HCT116 (cell line): Measurements from ENCODE around the gene DDX39A. TPM values are rescaled to one million over a fixed set of nuclear protein-coding genes. Genes with fewer than 3 reads are reported as not detected.
"Not testable (repeated sequence)": the region's sequence is repeated elsewhere in the genome, so short reads cannot be mapped to it uniquely, and the experiment has no call there.

Source experiments
- ATAC-seq: fragments of 200-7000 bp; cut with Tn5 transposase; 2 replicates; pipeline ENCODE4 v1.9.1; 2020; ENCODE audit warnings: mild to moderate bottlenecking, moderate library complexity
- BruUV-seq: library from RNA; stranded (reverse); fragments of 400-500 nt; replicated peaks from 2 replicates; lab custom pipeline; 2021; lab: Mats Ljungman, UMichigan
- CTCF ChIA-PET: fragments of 300-600 bp; sonication (Branson Sonifier 250); formaldehyde crosslinking; loops from one replicate; lab custom pipeline; 2021; ENCODE audit warnings: antibody characterized with exemption; lab: Charles Lee
- POLR2A ChIA-PET: fragments of 300-600, 350-600 bp; sonication (Branson Sonifier 250); formaldehyde crosslinking; loops from one replicate; lab custom pipeline; 2021; ENCODE audit warnings: antibody characterized with exemption; lab: Charles Lee
- RAD21 ChIA-PET, 2 experiments: fragments of 300-600 bp; sonication (Branson Sonifier 250); formaldehyde crosslinking; loops; one replicate each; lab custom pipeline; 2023; ENCODE audit warnings: low total read pairs in 2 of 2; ENCODE audit not compliant: uncharacterized antibody in 2 of 2, unreplicated experiment in 2 of 2, low non-redundant PET in 1 of 2; lab: Charles Lee
- DNase-seq: peaks from one replicate; pipeline ENCODE4 v3.0.0-alpha.2; 2010; ENCODE audit warnings: low read depth, low spot score
- H2AFZ ChIP-seq: fragments of 200-600 bp; shearing (Covaris generic), sonication (generic); 2 replicates; pipeline ENCODE4 v1.6.1; 2017; ENCODE audit warnings: low read depth, mixed run types, mixed read lengths, antibody characterized with exemption, low read length; ENCODE audit not compliant: poor library complexity, severe bottlenecking
- H3K27ac ChIP-seq: 2 replicates; pipeline ENCODE4 v1.5.1; 2012; ENCODE audit warnings: low read depth, low read length
- H3K27me3 ChIP-seq: fragments of 200-600 bp; sonication (generic); 2 replicates; pipeline ENCODE4 v1.6.1; 2016; ENCODE audit warnings: mixed run types, low read length, mixed read lengths; ENCODE audit not compliant: insufficient read depth
- H3K36me3 ChIP-seq, 2 experiments: fragments of 200-500 bp in 1 of 2; fragments of 200-600 bp in 1 of 2; sonication (Bioruptor generic) in 1 of 2; sonication (generic) in 1 of 2; 2 replicates each; pipeline versions ENCODE4 v1.5.1 to v1.6.1; 2014 to 2016; ENCODE audit warnings: low read length in 2 of 2, inconsistent platforms in 1 of 2, mixed read lengths in 1 of 2, mixed run types in 1 of 2; ENCODE audit not compliant: insufficient read depth in 2 of 2, control insufficient read depth in 1 of 2
- H3K4me1 ChIP-seq, 2 experiments: fragments of 200-600 bp in 1 of 2; sonication (generic) in 1 of 2; 2 replicates each; pipeline versions ENCODE4 v1.5.1 to v1.6.1; 2012 to 2017; ENCODE audit warnings: low read length in 2 of 2, inconsistent platforms in 1 of 2, mild to moderate bottlenecking in 1 of 2, mixed read lengths in 1 of 2, mixed run types in 1 of 2, moderate library complexity in 1 of 2; ENCODE audit not compliant: insufficient read depth in 2 of 2, control insufficient read depth in 1 of 2
- H3K4me2 ChIP-seq: fragments of 200-600 bp; sonication (generic); 2 replicates; pipeline ENCODE4 v1.6.1; 2017; ENCODE audit warnings: mixed run types, low read length, mixed read lengths
- H3K4me3 ChIP-seq, 2 experiments: fragments of 200-600 bp in 1 of 2; sonication (generic) in 1 of 2; replicated peaks in 1 of 2; 2 replicates each; pipeline ENCODE4 v1.5.1; 2011 to 2016; ENCODE audit warnings: low read length in 2 of 2, control low read depth in 1 of 2, low read depth in 1 of 2, mild to moderate bottlenecking in 1 of 2, mixed read lengths in 1 of 2, mixed run types in 1 of 2
- H3K79me2 ChIP-seq: fragments of 200-600 bp; sonication (generic); 2 replicates; pipeline ENCODE4 v1.6.1; 2017; ENCODE audit warnings: mild to moderate bottlenecking, mixed run types, low read length, moderate library complexity, mixed read lengths; ENCODE audit not compliant: insufficient read depth
- H3K9ac ChIP-seq: fragments of 200-600 bp; sonication (generic); 2 replicates; pipeline ENCODE4 v1.6.1; 2016; ENCODE audit warnings: low read length, mixed read lengths
- H3K9me2 ChIP-seq: fragments of 200-600 bp; sonication (generic), shearing (Covaris generic); 2 replicates; pipeline ENCODE4 v1.6.1; 2017; ENCODE audit warnings: mixed run types, mild to moderate bottlenecking, moderate library complexity; ENCODE audit not compliant: insufficient read depth
- H3K9me3 ChIP-seq, 2 experiments: fragments of 200-500 bp in 1 of 2; fragments of 200-600 bp in 1 of 2; sonication (Bioruptor generic) in 1 of 2; sonication (generic) in 1 of 2; 2 replicates each; pipeline ENCODE4 v1.6.1; 2014 to 2017; ENCODE audit warnings: low read length in 2 of 2, mixed read lengths in 2 of 2, inconsistent platforms in 1 of 2, low read depth in 1 of 2, mild to moderate bottlenecking in 1 of 2, mixed run types in 1 of 2, moderate library complexity in 1 of 2; ENCODE audit not compliant: control insufficient read depth in 1 of 2, insufficient read depth in 1 of 2
- H4K20me1 ChIP-seq: fragments of 200-600 bp; sonication (generic), shearing (Covaris generic); 2 replicates; pipeline ENCODE4 v1.6.1; 2017; ENCODE audit warnings: mixed run types, mild to moderate bottlenecking, moderate library complexity; ENCODE audit not compliant: insufficient read depth
- ATF3 ChIP-seq: IDR thresholded peaks from 2 replicates; pipeline ENCODE4 v1.6.1; 2012
- EGR1 ChIP-seq: IDR thresholded peaks from 2 replicates; pipeline ENCODE4 v1.6.1; 2012; ENCODE audit warnings: low read depth
- ELF1 ChIP-seq: IDR thresholded peaks from 2 replicates; pipeline ENCODE4 v1.6.1; 2012; ENCODE audit warnings: low read depth, borderline replicate concordance
- POLR2A ChIP-seq: IDR thresholded peaks from 2 replicates; pipeline ENCODE4 v1.7.0; 2011; ENCODE audit warnings: borderline replicate concordance; ENCODE audit not compliant: insufficient read depth, insufficient read length; ENCODE audit errors: extremely low read depth
- TCF7L2 ChIP-seq: IDR thresholded peaks from 2 replicates; pipeline ENCODE4 v1.7.0; 2011; ENCODE audit warnings: borderline replicate concordance, inconsistent platforms; ENCODE audit not compliant: insufficient read depth, insufficient read length; ENCODE audit errors: extremely low read depth
- ZBTB33 ChIP-seq: IDR thresholded peaks from 2 replicates; pipeline ENCODE4 v1.6.1; 2011; ENCODE audit warnings: mild to moderate bottlenecking, low read length, moderate library complexity; ENCODE audit not compliant: insufficient replicate concordance; ENCODE audit errors: extremely low read depth
- intact Hi-C: fragments of 100-400 bp; cut with micrococcal nuclease; formaldehyde crosslinking; loops from 2 replicates; pipeline ENCODE4 v1.10.0; 2022
- total RNA-seq: library from RNA; stranded (reverse); gene quantifications from one replicate; pipeline ENCODE4 v1.2.1, GENCODE V29; 2021; ENCODE audit not compliant: unreplicated experiment

Gene DDX39A
- total RNA-seq, 1 experiment from 2014 or later, result 152 TPM

GRCh38 chr19:14375582-14376291 lies 43.4 kb downstream of the DDX39A start:
- Histone ChIP-seq H3K4me2 (no peak overlapping the region), H3K9me2 (no peaks in the 10 kb centered on the region), H3K4me3 (no peak overlapping the region), H2AFZ (peak overlapping the region; percentile 45), H3K36me3 (no peaks in the 10 kb centered on the region), H3K27ac (no peak overlapping the region)
- intact Hi-C loops, result no loop called here
- DNase-seq, result no peak
- ATAC-seq, result no peak
- TF ChIP-seq ELF1 (no peak), POLR2A (no peak), TCF7L2 (no peak), ZBTB33 (no peak), EGR1 (no peak)
- TF ChIP-seq, all 23 proteins: peak for 0
- Histone ChIP-seq H4K20me1 (no peaks in the 10 kb centered on the region), H3K27me3 (no peaks in the 10 kb centered on the region), H3K4me1 (peaks cover 23 to 40% of the 10 kb centered on the region in 2 experiments), H3K9ac (no peak overlapping the region), H3K9me3 (no peaks in the 10 kb centered on the region), H3K79me2 (no peaks in the 10 kb centered on the region; the same call in 1 of the 2 replicates)
- POLR2A ChIA-PET, result interaction anchor here (1.5 kb wide), 1 partner anchor 9 kb away, joined by 6 read pairs; no protein-coding TSS in a partner anchor
- CTCF ChIA-PET, result interaction anchor here (0.6 to 1.1 kb wide), 2 partner anchors 11 to 1142 kb away, joined by 3 read pairs; no protein-coding TSS in a partner anchor
- RAD21 ChIA-PET, result no interaction called here
- BruUV-seq, result no TSS peak

- no peak for DNase-seq
- no peak for ATAC-seq
- no peaks in the 10 kb centered on the region for H3K79me2 ChIP-seq
- H3K27me3 ChIP-seq, result no peaks in the 10 kb centered on the region
- H3K9ac ChIP-seq, result no peak overlapping the region
- POLR2A ChIA-PET, result interaction anchor here (1.5 kb wide), 1 partner anchor 9 kb away, joined by 6 read pairs; no protein-coding TSS in a partner anchor
- H3K4me2 ChIP-seq, result no peak overlapping the region
- H2AFZ ChIP-seq, result no peak overlapping the region
- intact Hi-C loops, result no loop called here
- no peak for TF ChIP-seq ATF3
- TF ChIP-seq, all 23 proteins: peak for 0
- no TSS peak for BruUV-seq
- Histone ChIP-seq H3K4me3 (no peak overlapping the region), H3K4me1 (peaks cover 17 to 36% of the 10 kb centered on the region in 2 experiments), H3K9me3 (no peaks in the 10 kb centered on the region), H3K36me3 (no peaks in the 10 kb centered on the region), H3K27ac (no peak overlapping the region), H4K20me1 (no peaks in the 10 kb centered on the region), H3K9me2 (no peaks in the 10 kb centered on the region)
- RAD21 ChIA-PET, result no interaction called here
- CTCF ChIA-PET, result interaction anchor here (0.9 to 1.1 kb wide), 2 partner anchors 11 to 27 kb away, joined by 3 read pairs; no protein-coding TSS in a partner anchor
Measured at GRCh38 chr19:14375055-14375581, 44.0 kb downstream of the DDX39A start.

- H3K4me2 ChIP-seq, BruUV-seq, H3K9ac ChIP-seq, H4K20me1 ChIP-seq, H3K27ac ChIP-seq, DNase-seq, H3K9me3 ChIP-seq, intact Hi-C loops, H3K27me3 ChIP-seq, H2AFZ ChIP-seq, H3K36me3 ChIP-seq, ATAC-seq, RAD21 ChIA-PET, H3K9me2 ChIP-seq, H3K79me2 ChIP-seq, H3K4me3 ChIP-seq: not testable (repeated sequence)
- POLR2A ChIA-PET, result interaction anchor here (1.5 kb wide), 1 partner anchor 8 kb away, joined by 6 read pairs; no protein-coding TSS in a partner anchor
- CTCF ChIA-PET, result interaction anchor here (0.9 to 1.1 kb wide), 2 partner anchors 10 to 26 kb away, joined by 3 read pairs; no protein-coding TSS in a partner anchor
- H3K4me1 ChIP-seq, result peaks cover 9 to 35% of the 10 kb centered on the region in 2 experiments
Measured at GRCh38 chr19:14374313-14374712, 44.8 kb downstream of the DDX39A start.
